Lower lobe of right lung (tissue), 2 donors: Measurements from ENCODE around the gene OGA. TPM values are rescaled to one million over a fixed set of nuclear protein-coding genes. Genes with fewer than 3 reads are reported as not detected.
A peak's percentile ranks its signal among the peaks of the same experiment; 100 is the strongest.

Source experiments
- ATAC-seq, 2 donors: fragments of 200-7000 bp; cut with Tn5 transposase; one replicate each; pipeline ENCODE4 v1.9.1; 2020 to 2022; ENCODE audit warnings: mild to moderate bottlenecking in 2 of 2, moderate library complexity in 2 of 2
- DNase-seq: peaks from one replicate; pipeline ENCODE4 v3.0.0-alpha.2; 2020
- H3K27ac ChIP-seq: fragments of 200-600 bp; one replicate; pipeline ENCODE4 v1.8.0; 2022
- H3K27me3 ChIP-seq: fragments of 200-600 bp; one replicate; pipeline ENCODE4 v1.8.0; 2022; ENCODE audit warnings: low read depth
- H3K36me3 ChIP-seq: fragments of 200-600 bp; one replicate; pipeline ENCODE4 v1.8.0; 2022; ENCODE audit warnings: mild to moderate bottlenecking
- H3K4me1 ChIP-seq: fragments of 200-600 bp; one replicate; pipeline ENCODE4 v1.8.0; 2022
- H3K4me3 ChIP-seq: fragments of 200-600 bp; one replicate; pipeline ENCODE4 v1.8.0; 2022; ENCODE audit warnings: mild to moderate bottlenecking
- H3K9me3 ChIP-seq: fragments of 200-600 bp; one replicate; pipeline ENCODE4 v1.8.0; 2022
- intact Hi-C: fragments of 100-400 bp; cut with DNase I; formaldehyde crosslinking; loops from one replicate; pipeline ENCODE4 v1.11.0; 2022
- total RNA-seq: library from RNA; stranded (reverse); fragmentation: NEBNext Ultra II Directional; extraction: Animal tissue kit (Norgen Biotek cat#: 25700); gene quantifications from one replicate; pipeline ENCODE4 v1.2.1, GENCODE V29; 2021
- TF ChIP-seq, protein P1 (sequence below): fragments of 200-600 bp; IDR thresholded peaks from one replicate; pipeline ENCODE4 v1.8.0; 2022; ENCODE audit warnings: antibody characterized with exemption, mild to moderate bottlenecking
- donor health status: DM: no; HTN: yes; CAD: no; lungs with severe emphysema.

The OGA gene
- total RNA-seq, 1 donor from 2014 or later, result 113 TPM

DNA sequence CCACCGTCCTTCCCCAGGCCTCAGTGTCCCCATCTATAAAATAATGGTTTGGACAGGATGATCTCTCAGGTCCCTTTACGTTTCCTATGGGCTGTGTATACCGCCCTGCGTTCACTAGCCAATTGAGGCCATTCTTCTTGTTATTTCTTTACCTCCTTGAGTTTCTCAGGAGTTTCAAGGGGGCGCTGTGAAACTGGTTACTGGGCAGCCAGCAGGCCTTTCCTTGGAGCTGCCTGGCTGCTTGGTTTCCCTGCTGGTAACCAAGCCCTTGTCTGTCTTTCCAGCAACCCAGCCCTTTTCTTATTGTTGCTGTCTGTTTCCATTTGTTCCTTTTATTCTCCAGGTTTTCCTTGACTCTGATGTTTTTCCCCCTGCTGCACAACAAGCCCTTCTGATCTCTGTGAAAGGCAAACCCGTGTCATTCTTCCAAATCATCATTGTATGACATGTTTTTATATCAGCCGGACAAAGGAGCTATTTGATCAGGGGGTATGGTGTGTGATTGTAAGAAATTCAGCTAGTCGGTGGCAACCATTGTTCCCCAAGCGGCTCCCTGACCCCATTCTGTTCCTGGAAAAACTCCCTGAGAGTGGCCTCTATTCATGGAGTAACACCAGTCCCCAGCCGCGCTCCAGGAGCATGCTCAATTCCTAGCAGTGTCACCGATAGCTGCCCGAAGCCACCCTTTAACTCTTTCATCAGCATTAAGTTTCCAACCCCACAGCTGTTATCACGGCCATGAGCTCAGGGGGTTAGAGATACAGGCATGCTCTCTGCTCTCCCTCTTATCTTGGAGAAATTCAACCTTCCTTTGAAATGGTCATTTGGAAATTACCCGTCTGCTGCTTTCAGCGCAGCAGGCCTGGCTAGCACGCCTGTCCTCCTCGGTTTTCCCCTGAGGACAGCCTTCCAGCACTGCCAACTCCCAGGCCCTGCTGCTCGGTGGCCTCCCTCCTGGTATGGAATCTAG lies 68.9 kb downstream of the OGA start:
- DNase-seq (no peak), ATAC-seq (no peak)
- intact Hi-C loops, result no loop called here
- TF ChIP-seq, protein P1, sequence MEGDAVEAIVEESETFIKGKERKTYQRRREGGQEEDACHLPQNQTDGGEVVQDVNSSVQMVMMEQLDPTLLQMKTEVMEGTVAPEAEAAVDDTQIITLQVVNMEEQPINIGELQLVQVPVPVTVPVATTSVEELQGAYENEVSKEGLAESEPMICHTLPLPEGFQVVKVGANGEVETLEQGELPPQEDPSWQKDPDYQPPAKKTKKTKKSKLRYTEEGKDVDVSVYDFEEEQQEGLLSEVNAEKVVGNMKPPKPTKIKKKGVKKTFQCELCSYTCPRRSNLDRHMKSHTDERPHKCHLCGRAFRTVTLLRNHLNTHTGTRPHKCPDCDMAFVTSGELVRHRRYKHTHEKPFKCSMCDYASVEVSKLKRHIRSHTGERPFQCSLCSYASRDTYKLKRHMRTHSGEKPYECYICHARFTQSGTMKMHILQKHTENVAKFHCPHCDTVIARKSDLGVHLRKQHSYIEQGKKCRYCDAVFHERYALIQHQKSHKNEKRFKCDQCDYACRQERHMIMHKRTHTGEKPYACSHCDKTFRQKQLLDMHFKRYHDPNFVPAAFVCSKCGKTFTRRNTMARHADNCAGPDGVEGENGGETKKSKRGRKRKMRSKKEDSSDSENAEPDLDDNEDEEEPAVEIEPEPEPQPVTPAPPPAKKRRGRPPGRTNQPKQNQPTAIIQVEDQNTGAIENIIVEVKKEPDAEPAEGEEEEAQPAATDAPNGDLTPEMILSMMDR, result no peak
- no peaks in the 10 kb centered on the region for H3K27me3 ChIP-seq
- H3K36me3 ChIP-seq, result no peaks in the 10 kb centered on the region
- no peak overlapping the region for H3K27ac ChIP-seq
- no peak overlapping the region for H3K4me3 ChIP-seq
- no peaks in the 10 kb centered on the region for H3K4me1 ChIP-seq
- no peaks in the 10 kb centered on the region for H3K9me3 ChIP-seq

DNA sequence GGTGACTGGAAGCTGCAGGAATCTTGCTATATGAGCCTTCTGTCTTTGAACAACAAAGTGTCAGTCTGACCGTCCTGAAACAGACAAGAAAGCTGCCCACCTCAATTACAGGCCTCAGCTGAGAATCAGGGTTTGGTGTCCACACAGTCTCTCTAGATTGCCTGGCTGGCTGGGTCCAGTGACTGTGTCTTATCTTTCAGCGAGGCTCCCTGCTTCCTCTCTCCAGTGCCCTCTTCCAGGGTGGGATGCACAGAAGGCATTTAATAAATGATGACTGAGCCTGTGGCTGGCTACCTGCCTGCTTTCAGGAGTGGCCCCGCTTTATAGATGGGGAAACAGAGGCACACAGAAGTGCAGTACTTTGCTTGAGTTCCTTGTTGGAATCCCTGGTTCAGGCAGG lies 69.7 kb downstream of the OGA start:
- intact Hi-C loops, result no loop called here
- Histone ChIP-seq H3K27ac (no peak overlapping the region), H3K36me3 (no peaks in the 10 kb centered on the region), H3K4me3 (no peak overlapping the region), H3K4me1 (no peaks in the 10 kb centered on the region), H3K27me3 (no peaks in the 10 kb centered on the region), H3K9me3 (no peaks in the 10 kb centered on the region)
- TF ChIP-seq, protein P1, result no peak
- no peak for DNase-seq
- ATAC-seq, result no peak

DNA sequence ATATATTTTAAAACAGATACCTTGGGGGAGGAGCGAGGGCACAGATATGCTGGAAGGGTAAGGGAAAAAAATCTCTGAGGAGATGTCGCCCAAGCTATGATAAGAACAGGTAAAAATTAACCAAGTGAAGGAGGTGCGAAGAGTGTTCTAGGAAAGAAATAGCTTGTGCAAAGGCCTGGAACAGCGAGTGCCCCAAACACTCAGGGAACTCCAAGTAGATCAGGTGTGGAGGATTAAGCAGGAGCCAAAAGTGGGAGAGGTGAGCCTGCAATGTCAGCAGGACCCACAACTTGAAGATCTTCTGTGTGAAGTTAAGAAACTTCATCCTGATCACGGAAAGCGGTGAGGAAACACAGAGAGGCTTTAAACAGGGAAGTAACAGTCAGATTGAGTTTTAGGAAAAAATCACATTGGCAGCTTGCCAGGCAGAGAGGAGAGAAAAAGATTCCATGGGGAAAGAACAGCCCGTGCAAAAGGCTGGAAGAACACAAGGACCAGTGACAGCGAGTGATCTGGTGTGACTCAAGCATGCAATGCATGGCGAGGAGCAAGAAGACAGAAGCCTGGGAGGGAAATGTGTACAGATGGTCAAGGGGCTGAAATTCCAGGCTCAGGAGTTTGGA lies 73.1 kb downstream of the OGA start:
- no peaks in the 10 kb centered on the region for H3K36me3 ChIP-seq
- peak; percentile 62 to 79 for ATAC-seq
- H3K9me3 ChIP-seq, result no peaks in the 10 kb centered on the region
- no peaks in the 10 kb centered on the region for H3K4me1 ChIP-seq
- intact Hi-C loops, result no loop called here
- H3K4me3 ChIP-seq, result no peak overlapping the region
- no peak for DNase-seq
- H3K27ac ChIP-seq, result no peak overlapping the region
- peaks cover 7% of the 10 kb centered on the region for H3K27me3 ChIP-seq
- TF ChIP-seq, protein P1, result no peak

DNA sequence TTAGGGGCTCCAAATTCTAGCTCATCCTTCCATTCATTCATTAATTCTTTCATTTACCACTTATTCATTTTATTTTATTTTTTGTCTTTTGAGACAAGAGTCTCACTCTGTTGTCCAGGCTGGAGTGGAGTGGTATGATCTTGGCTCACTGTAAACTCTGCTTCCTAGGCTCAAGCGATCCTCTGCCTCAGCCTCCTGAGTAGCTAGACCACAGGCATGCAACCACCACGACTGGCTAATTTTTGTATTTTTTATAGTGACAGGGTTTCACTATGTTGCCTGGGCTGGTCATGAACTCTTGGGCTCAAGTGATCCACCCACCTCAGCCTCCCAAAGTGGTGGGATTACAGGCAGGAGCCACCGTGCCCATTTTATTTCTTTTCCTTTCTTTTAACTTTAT lies 74.0 kb downstream of the OGA start:
- ATAC-seq (no peak), DNase-seq (no peak)
- intact Hi-C loops, result no loop called here
- Histone ChIP-seq H3K27ac (no peak overlapping the region), H3K9me3 (no peaks in the 10 kb centered on the region), H3K36me3 (no peaks in the 10 kb centered on the region), H3K4me3 (no peak overlapping the region), H3K4me1 (no peaks in the 10 kb centered on the region), H3K27me3 (peaks cover 12% of the 10 kb centered on the region)
- TF ChIP-seq, protein P1, result no peak

DNA sequence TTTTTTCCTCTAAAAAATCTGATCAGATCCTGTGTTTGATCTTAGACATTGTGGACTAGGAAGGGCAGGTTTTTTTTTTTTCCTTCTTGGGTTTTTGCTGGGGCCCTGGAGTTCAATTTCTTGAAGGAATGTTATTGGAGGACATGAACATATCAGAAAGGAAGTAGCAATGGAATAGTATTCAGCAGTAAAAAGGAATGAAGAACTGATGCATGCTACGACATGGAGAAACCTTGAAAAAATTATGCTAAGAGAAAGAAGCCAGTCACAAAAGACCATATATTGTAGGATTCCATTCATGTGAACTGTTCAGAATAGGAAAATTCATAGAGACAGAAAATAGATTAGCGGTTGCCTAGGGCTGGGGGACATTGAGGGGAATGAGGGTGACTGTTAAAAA lies 76.3 kb downstream of the OGA start:
- no peaks in the 10 kb centered on the region for H3K4me1 ChIP-seq
- DNase-seq, result no peak
- H3K9me3 ChIP-seq, result no peaks in the 10 kb centered on the region
- TF ChIP-seq, protein P1, result no peak
- H3K36me3 ChIP-seq, result no peaks in the 10 kb centered on the region
- intact Hi-C loops, result no loop called here
- no peak overlapping the region for H3K4me3 ChIP-seq
- peaks cover 19% of the 10 kb centered on the region for H3K27me3 ChIP-seq
- no peak for ATAC-seq
- no peak overlapping the region for H3K27ac ChIP-seq
